ENCODE measurements around the gene C2CD2.

GRCh38 chr21:41961282-41961701 lies 7.5 kb upstream of the C2CD2 start:
- no peak for TF ChIP-seq CTCF (IDR thresholded peaks at IDR 0.05; ENCODE audit: control extremely low read depth in 1 of 3, insufficient read depth in 1 of 3, low read depth in 1 of 3, low read length in 3 of 3)
- TF ChIP-seq GABPA (IDR thresholded peaks at IDR 0.05; ENCODE audit: borderline replicate concordance, insufficient read depth, low read length): no peak
- no peak for TF ChIP-seq EZH2 (IDR thresholded peaks at IDR 0.05; ENCODE audit: low read depth, low read length, severe bottlenecking)
- TF ChIP-seq POLR2A (IDR thresholded peaks at IDR 0.05; ENCODE audit: control extremely low read depth in 1 of 2, low read depth in 2 of 2, low read length in 2 of 2): no peak
- no peak for TF ChIP-seq MAX (IDR thresholded peaks at IDR 0.05)
- no peak for TF ChIP-seq BRCA1 (IDR thresholded peaks at IDR 0.05; ENCODE audit: low read depth, low read length)
- TF ChIP-seq EGR1 (IDR thresholded peaks at IDR 0.05; ENCODE audit: borderline replicate concordance, low read depth, low read length): no peak
- no peak for TF ChIP-seq EP300 (IDR thresholded peaks at IDR 0.05; ENCODE audit: borderline replicate concordance in 1 of 2, low read depth in 2 of 2, low read length in 2 of 2)
- TF ChIP-seq CHD2 (IDR thresholded peaks at IDR 0.05; ENCODE audit: low read length): no peak
- TF ChIP-seq TCF12 (IDR thresholded peaks at IDR 0.05; ENCODE audit: low read depth, low read length): no peak
- TF ChIP-seq POLR2AphosphoS5 (IDR thresholded peaks at IDR 0.05; ENCODE audit: low read depth, low read length): no peak
